Measurements from ENCODE around the gene PECR.

GRCh38 chr2:216008387-216008786 lies 73.2 kb downstream of the PECR start:
- TF ChIP-seq CTCF (IDR thresholded peaks at IDR 0.05; ENCODE audit: low read length) (0 out of 2 replicates have a peak, but pooled peaks have one; percentile 9), EZH2phosphoT487 (IDR thresholded peaks at IDR 0.05; ENCODE audit: low read length) (no peak), EZH2 (optimal IDR thresholded peaks at IDR 0.05; ENCODE audit: low read depth, low read length) (no peak)

Measured in MM.1S (cell line).